HAP-1 (cell line): ENCODE measurements around the gene SLFN12.
"Not testable (repeated sequence)": the region's sequence is repeated elsewhere in the genome, so short reads cannot be mapped to it uniquely, and the experiment has no call there.

Experiments used
- DNase-seq, 2 experiments: peaks; one replicate each; pipeline ENCODE4 v3.0.0-alpha.2; 2016 to 2020; ENCODE audit warnings: low spot score in 2 of 2
- H3K27me3 ChIP-seq: fragments of 250-450 bp; sonication (Bioruptor Pico); 2 replicates; pipeline ENCODE4 v1.5.1; 2020; ENCODE audit warnings: low read depth, mild to moderate bottlenecking, moderate library complexity
- H3K36me3 ChIP-seq: fragments of 250-450 bp; sonication (Bioruptor Pico); replicated peaks from 2 replicates; pipeline ENCODE4 v1.5.1; 2020; ENCODE audit warnings: mild to moderate bottlenecking
- H3K4me1 ChIP-seq: fragments of 250-450 bp; sonication (Bioruptor Pico); 2 replicates; pipeline ENCODE4 v1.5.1; 2020; ENCODE audit warnings: mild to moderate bottlenecking
- H3K4me3 ChIP-seq: fragments of 250-450 bp; sonication (Bioruptor Pico); 2 replicates; pipeline ENCODE4 v1.5.1; 2020; ENCODE audit warnings: mild to moderate bottlenecking, moderate library complexity
- H3K9me3 ChIP-seq: fragments of 250-450 bp; sonication (Bioruptor Pico); 2 replicates; pipeline ENCODE4 v1.5.1; 2020; ENCODE audit warnings: mild to moderate bottlenecking, moderate library complexity
- in situ Hi-C: fragments of 300-500 bp; cut with MboI; formaldehyde crosslinking; loops from 3 replicates; pipeline ENCODE4 v1.14.3; 2020; ENCODE audit warnings: low sequenced_read_pairs, inconsistent platforms, mixed read lengths

The SLFN12 gene

DNA sequence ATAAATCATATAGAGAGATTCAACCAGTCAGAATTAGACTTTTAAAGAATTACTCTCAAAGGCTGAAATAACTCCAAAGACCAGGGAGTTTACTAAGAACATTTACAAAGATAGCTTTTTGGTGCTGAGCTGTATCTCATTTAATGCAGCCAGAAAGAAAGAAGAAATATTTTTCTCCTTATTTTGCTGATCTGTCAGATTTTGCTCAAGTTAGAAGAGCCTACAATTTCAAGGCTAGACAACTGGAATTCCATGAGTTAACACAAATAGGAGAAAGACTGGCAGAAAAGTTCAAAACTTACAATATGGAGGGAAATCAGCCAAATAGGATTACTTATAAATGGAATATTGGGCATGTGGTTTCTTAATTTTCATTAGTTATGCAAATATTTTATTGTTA is 6.1 kb upstream of the SLFN12 start:
- DNase-seq: no peak
- Histone ChIP-seq H3K27me3 (no peaks in the 10 kb centered on the region), H3K4me3 (no peak overlapping the region), H3K36me3 (no peaks in the 10 kb centered on the region), H3K4me1 (peaks cover 14% of the 10 kb centered on the region), H3K9me3 (no peaks in the 10 kb centered on the region)
- in situ Hi-C loops: no loop called here

- in situ Hi-C loops: no loop called here
- no peaks in the 10 kb centered on the region for H3K27me3 ChIP-seq
These were observed 985 bp upstream of the SLFN12 start for GRCh38 chr17:35433075-35433894.

DNA sequence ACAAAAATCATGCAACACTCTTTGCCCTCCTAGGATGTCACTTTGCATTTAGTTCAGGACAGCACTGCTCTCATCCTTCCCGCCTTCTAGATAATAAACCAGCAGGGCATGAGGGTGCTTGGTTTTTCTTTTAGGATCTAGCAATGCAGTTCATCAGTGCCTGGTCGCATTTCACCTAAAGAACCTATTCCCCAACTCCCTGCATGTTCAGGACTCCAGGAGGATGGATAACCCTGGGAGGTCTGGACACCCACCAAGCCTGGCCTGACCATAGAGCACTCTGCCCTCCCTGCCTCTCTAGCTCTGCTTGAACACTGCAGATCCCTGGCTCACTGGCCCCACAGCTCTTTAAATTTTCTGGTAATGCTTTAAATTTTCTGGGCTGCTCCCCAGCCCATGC is 2.6 kb downstream of the SLFN12 start:
- no peak overlapping the region for H3K4me3 ChIP-seq
- in situ Hi-C loops: no loop called here
- H3K27me3 ChIP-seq: no peaks in the 10 kb centered on the region
- H3K9me3 ChIP-seq: peaks cover 2% of the 10 kb centered on the region; the same call in 1 of the 2 replicates
- H3K36me3 ChIP-seq: no peaks in the 10 kb centered on the region
- DNase-seq: no peak
- peaks cover 17% of the 10 kb centered on the region for H3K4me1 ChIP-seq

More at GRCh38 chr17:35433075-35433894, 985 bp upstream of the SLFN12 start:
- H3K9me3 ChIP-seq: peaks cover 2% of the 10 kb centered on the region; the same call in 1 of the 2 replicates
- H3K4me3 ChIP-seq: peak overlapping the region; percentile 7
- H3K36me3 ChIP-seq: no peaks in the 10 kb centered on the region
- peaks cover 22% of the 10 kb centered on the region for H3K4me1 ChIP-seq
- DNase-seq: peak; percentile 93 to 99

- no peaks in the 10 kb centered on the region for H3K27me3 ChIP-seq
- H3K4me1 ChIP-seq: peaks cover 7% of the 10 kb centered on the region
- no peaks in the 10 kb centered on the region for H3K36me3 ChIP-seq
- in situ Hi-C loops: no loop called here
- peaks cover 2% of the 10 kb centered on the region; the same call in 1 of the 2 replicates for H3K9me3 ChIP-seq
- DNase-seq: no peak
- no peak overlapping the region for H3K4me3 ChIP-seq
These were observed 4.1 kb downstream of the SLFN12 start for GRCh38 chr17:35428229-35428628.

GRCh38 chr17:35423761-35424160 is 8.5 kb downstream of the SLFN12 start:
- H3K9me3 ChIP-seq: no peaks in the 10 kb centered on the region
- H3K36me3 ChIP-seq: no peaks in the 10 kb centered on the region
- no peaks in the 10 kb centered on the region for H3K27me3 ChIP-seq
- no peaks in the 10 kb centered on the region for H3K4me1 ChIP-seq
- DNase-seq: no peak
- no peak overlapping the region for H3K4me3 ChIP-seq
- in situ Hi-C loops: no loop called here

DNA sequence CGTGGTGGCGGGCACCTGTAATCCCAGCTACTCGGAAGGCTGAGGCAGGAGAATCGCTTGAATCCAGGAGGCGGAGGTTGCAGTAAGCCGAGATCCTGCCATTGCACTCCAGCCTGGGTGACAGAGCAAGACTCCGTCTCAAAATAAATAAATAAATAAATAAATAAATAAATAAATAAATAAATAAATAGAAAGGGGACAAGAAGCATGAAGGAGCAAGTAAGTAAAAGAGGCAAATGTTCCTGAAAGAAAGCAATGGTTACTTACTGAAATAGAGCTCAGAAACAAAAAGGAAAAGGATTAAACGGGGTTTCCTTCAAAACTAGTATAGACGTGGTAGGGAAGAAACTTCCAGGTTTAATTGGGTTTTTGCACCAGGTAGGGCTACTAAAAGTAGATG is 11.2 kb downstream of the SLFN12 start:
- in situ Hi-C loops, DNase-seq, H3K4me3 ChIP-seq, H3K4me1 ChIP-seq, H3K36me3 ChIP-seq, H3K27me3 ChIP-seq, H3K9me3 ChIP-seq: not testable (repeated sequence)

DNA sequence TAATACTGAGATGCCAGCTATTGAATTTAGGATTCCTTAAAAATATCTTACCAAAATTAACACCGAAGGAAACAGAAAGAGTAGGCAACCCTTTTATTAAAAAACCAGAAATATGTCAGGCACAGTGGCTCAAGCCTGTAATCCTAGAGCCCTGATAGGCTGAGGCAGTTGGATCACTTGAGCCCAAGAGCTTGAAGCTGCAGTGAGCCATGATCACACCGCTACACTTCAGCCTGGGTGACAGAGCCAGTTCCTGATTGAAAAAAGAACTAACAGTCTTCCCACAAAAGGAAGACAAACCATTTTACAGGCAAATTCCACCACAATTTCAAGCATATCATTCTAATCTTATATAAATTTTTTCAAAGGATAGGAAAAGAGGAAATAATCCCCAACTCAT is 15.6 kb downstream of the SLFN12 start:
- Histone ChIP-seq H3K4me3 (no peak overlapping the region), H3K9me3 (0 out of 2 replicates have a peak, but pooled peaks cover 3% of the 10 kb centered on the region), H3K27me3 (no peaks in the 10 kb centered on the region), H3K4me1 (no peaks in the 10 kb centered on the region), H3K36me3 (no peaks in the 10 kb centered on the region)
- in situ Hi-C loops: no loop called here
- DNase-seq: no peak

GRCh38 chr17:35414707-35415106 is 17.6 kb downstream of the SLFN12 start:
- in situ Hi-C loops, H3K4me3 ChIP-seq, DNase-seq, H3K9me3 ChIP-seq, H3K27me3 ChIP-seq, H3K36me3 ChIP-seq, H3K4me1 ChIP-seq: not testable (repeated sequence)

- H3K36me3 ChIP-seq: no peaks in the 10 kb centered on the region
- H3K9me3 ChIP-seq: 0 out of 2 replicates have a peak, but pooled peaks cover 3% of the 10 kb centered on the region
- no peak for DNase-seq
- in situ Hi-C loops: no loop called here
- no peaks in the 10 kb centered on the region for H3K4me1 ChIP-seq
- H3K4me3 ChIP-seq: no peak overlapping the region
- no peaks in the 10 kb centered on the region for H3K27me3 ChIP-seq
These were observed 18.1 kb downstream of the SLFN12 start for GRCh38 chr17:35414247-35414646.

- DNase-seq: no peak
- Histone ChIP-seq H3K27me3 (no peaks in the 10 kb centered on the region), H3K4me1 (no peaks in the 10 kb centered on the region), H3K4me3 (no peak overlapping the region), H3K36me3 (no peaks in the 10 kb centered on the region), H3K9me3 (no peaks in the 10 kb centered on the region)
- in situ Hi-C loops: no loop called here
These were observed 24.8 kb downstream of the SLFN12 start for GRCh38 chr17:35407531-35407930.

DNA sequence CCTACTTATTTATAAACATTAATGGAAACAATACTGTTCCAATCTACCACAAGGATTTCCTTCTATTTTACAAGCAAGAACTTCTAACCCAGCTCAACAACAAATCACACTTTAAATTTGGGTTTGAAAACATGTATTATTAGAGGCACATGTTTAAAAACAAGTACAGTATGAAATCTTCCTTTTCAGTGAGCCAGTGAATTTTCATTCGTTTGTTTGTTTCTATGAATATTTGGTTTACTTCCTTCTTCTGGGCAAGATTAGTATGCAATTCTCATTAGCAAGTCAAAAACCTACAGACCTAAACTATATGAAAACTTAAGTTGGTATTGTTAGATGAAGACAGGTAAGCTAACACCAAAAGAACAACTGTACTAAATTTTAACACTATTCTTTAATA is 25.7 kb downstream of the SLFN12 start:
- H3K27me3 ChIP-seq: no peaks in the 10 kb centered on the region
- no peaks in the 10 kb centered on the region for H3K36me3 ChIP-seq
- no peak overlapping the region for H3K4me3 ChIP-seq
- H3K4me1 ChIP-seq: no peaks in the 10 kb centered on the region
- DNase-seq: no peak
- H3K9me3 ChIP-seq: no peaks in the 10 kb centered on the region
- in situ Hi-C loops: no loop called here

- Histone ChIP-seq H3K36me3 (no peaks in the 10 kb centered on the region), H3K9me3 (no peaks in the 10 kb centered on the region), H3K4me1 (no peaks in the 10 kb centered on the region), H3K4me3 (no peak overlapping the region), H3K27me3 (no peaks in the 10 kb centered on the region)
- in situ Hi-C loops: no loop called here
- no peak for DNase-seq
These were observed 27.9 kb downstream of the SLFN12 start for GRCh38 chr17:35404360-35404759.

GRCh38 chr17:35393783-35394182 is 38.5 kb downstream of the SLFN12 start:
- H3K4me3 ChIP-seq, H3K36me3 ChIP-seq, H3K27me3 ChIP-seq, H3K4me1 ChIP-seq, in situ Hi-C loops, H3K9me3 ChIP-seq, DNase-seq: not testable (repeated sequence)

DNA sequence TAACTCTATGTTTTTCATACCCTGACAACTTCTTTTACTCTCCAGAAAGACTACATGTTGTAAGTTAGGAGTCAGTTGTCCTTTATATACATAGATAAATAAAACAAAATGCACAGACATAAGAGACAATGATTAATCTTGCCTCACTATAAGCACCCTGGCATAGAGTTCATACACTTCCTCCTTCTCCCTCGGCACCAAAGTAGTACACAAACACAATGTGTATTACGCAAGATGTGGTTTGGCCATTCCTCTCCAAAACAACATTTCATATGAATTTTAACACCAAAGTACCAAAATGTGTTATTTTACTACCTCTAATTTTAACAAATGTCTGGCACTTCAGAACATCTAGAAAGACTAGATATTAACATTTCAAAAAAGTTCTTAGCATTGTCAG is 41.6 kb downstream of the SLFN12 start:
- in situ Hi-C loops: no loop called here
- H3K4me1 ChIP-seq: no peaks in the 10 kb centered on the region
- H3K27me3 ChIP-seq: no peaks in the 10 kb centered on the region
- H3K4me3 ChIP-seq: no peak overlapping the region
- no peaks in the 10 kb centered on the region for H3K36me3 ChIP-seq
- no peak for DNase-seq
- H3K9me3 ChIP-seq: 0 out of 2 replicates have a peak, but pooled peaks cover under 1% of the 10 kb centered on the region
